IMR-90 (cell line): Measurements from ENCODE around the gene CNTLN. TPM values are rescaled to one million over a fixed set of nuclear protein-coding genes. Genes with fewer than 3 reads are reported as not detected.

Experiments
- ATAC-seq: fragments of 200-7000 bp; cut with Tn5 transposase; 2 replicates; pipeline ENCODE4 v1.9.1; 2020; ENCODE audit warnings: low read depth, mild to moderate bottlenecking, moderate library complexity
- BruUV-seq: library from RNA; stranded (reverse); fragments of 400-500 nt; replicated peaks from 2 replicates; lab custom pipeline; 2021; lab: Mats Ljungman, UMichigan
- CTCF ChIA-PET: fragments of 300-600 bp; formaldehyde crosslinking; extraction: SDS; loops from one replicate; lab custom pipeline; 2021; ENCODE audit warnings: antibody characterized with exemption; lab: Yijun Ruan, JAX
- POLR2A ChIA-PET: fragments of 300-600 bp; sonication (Branson Sonifier 250); formaldehyde crosslinking; loops from one replicate; lab custom pipeline; 2022; ENCODE audit warnings: antibody characterized with exemption; ENCODE audit not compliant: unreplicated experiment; lab: Charles Lee
- DNase-seq: peaks from one replicate; pipeline ENCODE4 v3.0.0; 2013
- H2AFZ ChIP-seq: replicated peaks from 2 replicates; pipeline ENCODE3; 2013; ENCODE audit warnings: low read length, mild to moderate bottlenecking; ENCODE audit not compliant: poor library complexity
- H2AK5ac ChIP-seq: 2 replicates; pipeline ENCODE4 v1.6.1; 2013; ENCODE audit warnings: low read depth, low read length, inconsistent platforms
- H2AK9ac ChIP-seq: replicated peaks from 2 replicates; pipeline ENCODE3; 2013; ENCODE audit warnings: mild to moderate bottlenecking, low read depth, low read length, moderate library complexity; ENCODE audit not compliant: poor library complexity
- H2BK120ac ChIP-seq: 2 replicates; pipeline ENCODE4 v1.6.1; 2013; ENCODE audit warnings: low read depth, low read length, inconsistent platforms
- H2BK15ac ChIP-seq: 3 replicates; pipeline ENCODE4 v1.6.1; 2013; ENCODE audit warnings: low read depth, low read length, inconsistent platforms
- H2BK20ac ChIP-seq: 2 replicates; pipeline ENCODE4 v1.6.1; 2013; ENCODE audit warnings: low read depth, mild to moderate bottlenecking, inconsistent platforms, low read length, moderate library complexity
- H2BK5ac ChIP-seq: 2 replicates; pipeline ENCODE4 v1.6.1; 2013; ENCODE audit warnings: mild to moderate bottlenecking, low read depth, low read length, inconsistent platforms; ENCODE audit not compliant: poor library complexity, severe bottlenecking
- H3K14ac ChIP-seq: replicated peaks from 2 replicates; pipeline ENCODE4 v1.6.1; 2013; ENCODE audit warnings: low read depth, low read length, inconsistent platforms
- H3K18ac ChIP-seq: 2 replicates; pipeline ENCODE4 v1.6.1; 2013; ENCODE audit warnings: low read depth, low read length, control low read depth
- H3K23ac ChIP-seq: 2 replicates; pipeline ENCODE4 v1.6.1; 2013; ENCODE audit warnings: low read depth, low read length, inconsistent platforms
- H3K27ac ChIP-seq: 2 replicates; pipeline ENCODE4 v1.5.1; 2013; ENCODE audit warnings: mild to moderate bottlenecking, control low read depth, low read length; ENCODE audit not compliant: insufficient read depth
- H3K27me3 ChIP-seq: 2 replicates; pipeline ENCODE4 v1.6.1; 2013; ENCODE audit warnings: low read length; ENCODE audit not compliant: control insufficient read depth, insufficient read depth
- H3K36me3 ChIP-seq: 2 replicates; pipeline ENCODE4 v1.6.1; 2013; ENCODE audit warnings: low read length, mixed read lengths; ENCODE audit not compliant: control insufficient read depth, insufficient read depth
- H3K4ac ChIP-seq: 2 replicates; pipeline ENCODE4 v1.6.1; 2013; ENCODE audit warnings: low read depth, low read length, inconsistent platforms
- H3K4me1 ChIP-seq: 2 replicates; pipeline ENCODE4 v1.6.1; 2013; ENCODE audit warnings: low read length, mixed read lengths; ENCODE audit not compliant: control insufficient read depth, insufficient read depth
- H3K4me2 ChIP-seq: 2 replicates; pipeline ENCODE4 v1.6.1; 2013; ENCODE audit warnings: low read depth, mild to moderate bottlenecking, control low read depth, low read length, moderate library complexity
- H3K4me3 ChIP-seq: 2 replicates; pipeline ENCODE4 v1.5.1; 2013; ENCODE audit warnings: low read depth, mild to moderate bottlenecking, control low read depth, low read length, moderate library complexity; ENCODE audit not compliant: insufficient read depth
- H3K56ac ChIP-seq: 2 replicates; pipeline ENCODE4 v1.6.1; 2013; ENCODE audit warnings: low read length, inconsistent platforms; ENCODE audit not compliant: insufficient read depth; ENCODE audit errors: extremely low read depth
- H3K79me1 ChIP-seq, 2 experiments: 2 replicates each; pipeline ENCODE4 v1.6.1; 2013; ENCODE audit warnings: low read length in 2 of 2, inconsistent platforms in 1 of 2, low read depth in 1 of 2
- H3K9ac ChIP-seq: 2 replicates; pipeline ENCODE4 v1.6.1; 2013; ENCODE audit warnings: low read depth, low read length, control low read depth
- H3K9me1 ChIP-seq: 2 replicates; pipeline ENCODE4 v1.6.1; 2013; ENCODE audit warnings: low read length, inconsistent platforms; ENCODE audit not compliant: insufficient read depth
- H3K9me3 ChIP-seq: 2 replicates; pipeline ENCODE4 v1.6.1; 2013; ENCODE audit warnings: low read length; ENCODE audit not compliant: control insufficient read depth, insufficient read depth
- H4K20me1 ChIP-seq: 2 replicates; pipeline ENCODE4 v1.6.1; 2013; ENCODE audit warnings: low read length, inconsistent platforms; ENCODE audit not compliant: insufficient read depth
- H4K5ac ChIP-seq: 2 replicates; pipeline ENCODE4 v1.6.1; 2013; ENCODE audit warnings: mild to moderate bottlenecking, low read depth, low read length, control low read depth
- H4K8ac ChIP-seq, 2 experiments: 2 replicates each; pipeline ENCODE4 v1.6.1; 2013; ENCODE audit warnings: low read depth in 2 of 2, low read length in 2 of 2, control low read depth in 1 of 2, inconsistent platforms in 1 of 2
- H4K91ac ChIP-seq: 2 replicates; pipeline ENCODE4 v1.6.1; 2013; ENCODE audit warnings: low read depth, low read length, inconsistent platforms; ENCODE audit not compliant: insufficient read depth
- CTCF ChIP-seq: conservative IDR thresholded peaks from 2 replicates; pipeline ENCODE4 v1.5.1; 2012; ENCODE audit warnings: mild to moderate bottlenecking, low read depth, low read length, improper control_type of control experiment
- FOS ChIP-seq: fragments of 150-350 bp; IDR thresholded peaks from 2 replicates; pipeline ENCODE4 v1.6.1; 2016; ENCODE audit warnings: low read depth, low read length
- MAFK ChIP-seq: IDR thresholded peaks from 2 replicates; pipeline ENCODE4 v1.6.1; 2012; ENCODE audit warnings: low read depth, low read length, improper control_type of control experiment
- MAZ ChIP-seq: IDR thresholded peaks from 2 replicates; pipeline ENCODE4 v1.6.1; 2012; ENCODE audit warnings: low read depth, mild to moderate bottlenecking, low read length, improper control_type of control experiment, moderate library complexity, borderline replicate concordance
- MXI1 ChIP-seq: IDR thresholded peaks from 2 replicates; pipeline ENCODE4 v1.6.1; 2012; ENCODE audit warnings: low read depth, mild to moderate bottlenecking, low read length, moderate library complexity, borderline replicate concordance
- POLR2A ChIP-seq: IDR thresholded peaks from 2 replicates; pipeline ENCODE4 v1.6.1; 2012; ENCODE audit warnings: mild to moderate bottlenecking, low read depth, low read length
- RAD21 ChIP-seq: IDR thresholded peaks from 2 replicates; pipeline ENCODE4 v1.6.1; 2012; ENCODE audit warnings: low read length, improper control_type of control experiment
- RFX5 ChIP-seq: IDR thresholded peaks from 2 replicates; pipeline ENCODE4 v1.8.0; 2012; ENCODE audit warnings: low read depth, mild to moderate bottlenecking, low read length, moderate library complexity
- SMC3 ChIP-seq: fragments of 150-350 bp; IDR thresholded peaks from 2 replicates; pipeline ENCODE4 v1.6.1; 2016; ENCODE audit warnings: low read depth, mild to moderate bottlenecking, antibody characterized with exemption, low read length, moderate library complexity
- USF2 ChIP-seq: fragments of 150-350 bp; IDR thresholded peaks from 2 replicates; pipeline ENCODE4 v1.6.1; 2017; ENCODE audit warnings: mild to moderate bottlenecking, antibody characterized with exemption, low read length, low read depth
- dilution Hi-C: fragments of 300-500 bp; cut with HindIII; formaldehyde crosslinking; loops from one replicate; pipeline ENCODE4 v1.14.3; 2018; ENCODE audit warnings: low sequenced_read_pairs; ENCODE audit not compliant: unreplicated experiment
- in situ Hi-C: fragments of 300-500 bp; cut with MboI; formaldehyde crosslinking; loops from 3 replicates; pipeline ENCODE4 v1.14.3; 2019; ENCODE audit warnings: low sequenced_read_pairs, inconsistent platforms, mixed read lengths
- intact Hi-C: fragments of 100-400 bp; cut with micrococcal nuclease; formaldehyde crosslinking; loops from 2 replicates; pipeline ENCODE4 v1.10.0; 2022
- polyA plus RNA-seq, 3 experiments: library from polyadenylated mRNA; depleted of rRNA; stranded (reverse); fragments of >200 nt; gene quantifications; 2 replicates each; pipeline ENCODE4 v1.2.3, GENCODE V29; 2012; ENCODE audit warnings: low replicate concordance in 1 of 3
- total RNA-seq: library from RNA; depleted of rRNA; stranded (reverse); fragments of >200 nt; gene quantifications from 2 replicates; pipeline ENCODE4 v1.2.3, GENCODE V29; 2012

CNTLN gene
- total and polyA plus RNA-seq, 2 of the 4 experiments (the other 2 are of a cell fraction) = 3.8 to 5.9 TPM

GRCh38 chr9:17251100-17251499 lies 116.3 kb downstream of the CNTLN start:
- no peak overlapping the region for H2BK20ac ChIP-seq
- H2BK15ac ChIP-seq = no peak overlapping the region
- BruUV-seq = no TSS peak
- H3K4ac ChIP-seq = no peak overlapping the region
- no peaks in the 10 kb centered on the region; the same call in 1 of the 2 replicates for H3K36me3 ChIP-seq
- H3K23ac ChIP-seq = no peak overlapping the region
- no peak overlapping the region for H4K91ac ChIP-seq
- no peak overlapping the region for H3K56ac ChIP-seq
- H4K5ac ChIP-seq = no peak overlapping the region
- no peak overlapping the region for H2AK9ac ChIP-seq
- no peak overlapping the region for H3K9ac ChIP-seq
- no peak overlapping the region for H4K8ac ChIP-seq
- no peak overlapping the region for H2BK120ac ChIP-seq
- in situ Hi-C loops = no loop called here
- TF ChIP-seq MAFK (no peak), POLR2A (no peak), RAD21 (no peak), MXI1 (no peak), FOS (no peak), RFX5 (no peak), MAZ (no peak), SMC3 (no peak), USF2 (no peak), CTCF (no peak)
- H2BK5ac ChIP-seq = no peak overlapping the region
- no peaks in the 10 kb centered on the region for H3K9me1 ChIP-seq
- H3K27ac ChIP-seq = no peak overlapping the region
- H3K27me3 ChIP-seq = no peaks in the 10 kb centered on the region
- H3K9me3 ChIP-seq = no peaks in the 10 kb centered on the region; the same call in 1 of the 2 replicates
- H3K4me1 ChIP-seq = no peaks in the 10 kb centered on the region
- peaks cover 0 to 11% of the 10 kb centered on the region in 2 experiments; a peak in 2 of 4 replicates for H3K79me1 ChIP-seq
- intact Hi-C loops = no loop called here
- H3K18ac ChIP-seq = no peak overlapping the region
- DNase-seq (no peak), ATAC-seq (no peak)
- CTCF ChIA-PET = no interaction called here
- H4K20me1 ChIP-seq = no peaks in the 10 kb centered on the region
- no peak overlapping the region for H3K4me3 ChIP-seq
- no peak overlapping the region for H3K4me2 ChIP-seq
- H2AFZ ChIP-seq = no peak overlapping the region
- no peak overlapping the region for H2AK5ac ChIP-seq
- POLR2A ChIA-PET = no interaction called here
- dilution Hi-C loops = no loop called here
- no peak overlapping the region for H3K14ac ChIP-seq
